HG03442 (cell line): Measurements from ENCODE around the gene LETM1.

Experiments used
- ATAC-seq: cut with Tn5 transposase; IDR thresholded peaks from one replicate; pipeline ENCODE4 v1.9.1; 2021; ENCODE audit warnings: mild to moderate bottlenecking, moderate library complexity; ENCODE audit not compliant: unreplicated experiment

LETM1 gene

GRCh38 chr4:1873291-1873690 is 17.3 kb upstream of the LETM1 start:
- no peak for ATAC-seq

DNA sequence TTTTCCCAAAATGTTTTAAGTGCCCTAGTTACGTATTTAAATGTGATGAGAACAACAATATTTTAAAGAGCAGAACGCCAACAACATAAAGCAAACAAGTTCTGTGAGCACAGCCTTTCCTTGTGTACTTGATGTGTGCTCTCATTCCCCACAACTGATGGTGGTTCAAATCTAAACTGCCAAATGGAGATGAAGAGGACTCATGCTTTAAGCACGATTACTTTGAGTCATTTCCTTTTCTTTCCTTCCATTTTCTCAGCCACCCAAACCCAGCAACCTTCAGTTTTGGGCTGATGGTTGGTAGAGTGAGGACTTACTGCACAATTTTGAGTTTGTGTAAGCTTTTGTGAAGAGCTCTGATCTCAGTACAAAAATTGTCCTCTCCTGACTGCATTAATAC is 16.9 kb upstream of the LETM1 start:
- no peak for ATAC-seq

- peak; percentile 3 for ATAC-seq
Measured at GRCh38 chr4:1871471-1872021, 15.6 kb upstream of the LETM1 start.

DNA sequence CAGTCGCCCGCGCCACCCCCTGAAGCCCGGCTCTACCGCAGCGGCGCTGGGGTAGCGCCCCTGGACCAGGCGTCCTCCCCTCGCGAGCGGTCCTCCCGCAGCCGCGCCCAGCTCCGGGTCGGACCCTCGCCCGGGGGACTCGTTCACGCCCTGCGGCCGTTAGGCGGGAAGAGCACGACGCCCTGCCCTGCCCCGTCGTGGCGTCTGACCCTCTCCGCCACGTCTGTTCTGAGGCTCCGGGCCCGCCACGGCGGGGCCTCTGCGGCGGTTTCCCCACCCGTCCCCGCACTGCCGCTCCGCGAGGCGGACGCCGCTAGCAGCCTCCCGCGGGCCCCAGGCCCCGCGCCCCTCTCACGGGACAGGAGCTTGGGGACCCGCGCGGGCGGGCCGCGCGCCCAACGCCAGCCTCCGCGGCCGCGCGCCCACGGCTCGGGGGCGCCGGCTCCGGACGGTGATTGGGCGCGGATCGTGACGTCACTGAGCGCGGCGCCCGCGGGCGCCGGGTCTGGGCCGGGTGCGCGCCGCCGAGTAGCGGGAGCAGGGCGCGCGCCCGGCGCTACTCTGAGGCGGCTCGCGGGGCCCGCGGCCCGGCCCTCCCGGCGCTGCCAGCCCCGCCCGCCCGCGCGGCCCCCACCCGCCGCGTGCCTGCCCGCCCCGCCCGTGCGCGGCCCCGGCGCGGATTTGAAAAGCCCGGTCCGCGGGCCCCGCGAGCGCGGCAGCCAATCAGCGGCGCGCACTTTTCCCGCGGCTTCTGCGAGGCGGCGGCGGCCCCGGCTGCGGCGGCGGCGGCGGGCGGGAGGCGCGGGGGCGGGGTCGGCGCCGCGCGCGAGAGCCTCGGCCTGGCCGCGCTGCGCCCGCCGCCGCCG is 14.9 kb upstream of the LETM1 start, which contains the start of gene NSD2:
TSS of gene NSD2 (plus strand) at position 816 of the 866 bp plus-strand sequence. CDS start 29,262 bp downstream, outside the sequence.
- ATAC-seq: peak; percentile 57

GRCh38 chr4:1870328-1870577 is 14.3 kb upstream of the LETM1 start:
- peak; percentile 43 for ATAC-seq

GRCh38 chr4:1869530-1870327 is 13.8 kb upstream of the LETM1 start:
- ATAC-seq: peak; percentile 1

DNA sequence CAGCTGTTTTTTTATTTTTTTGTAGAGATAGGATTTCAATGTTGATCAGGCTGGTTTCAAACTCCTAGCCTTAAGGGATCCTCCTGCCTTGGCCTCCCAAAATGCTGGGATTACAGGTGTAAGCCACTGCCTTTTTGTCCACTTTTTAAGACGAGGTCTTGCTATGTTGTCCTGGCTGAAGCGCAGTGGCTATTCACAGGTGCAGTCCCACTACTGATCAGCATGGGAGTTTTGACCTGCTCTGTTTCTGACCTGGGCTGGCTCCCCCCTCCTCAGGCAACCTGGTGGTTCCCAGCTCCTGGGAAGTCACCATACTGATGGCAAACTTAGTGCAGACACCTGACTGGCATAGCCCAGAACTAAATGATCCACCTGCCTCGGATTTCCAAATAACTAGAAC is 13.0 kb upstream of the LETM1 start:
- ATAC-seq: no peak

DNA sequence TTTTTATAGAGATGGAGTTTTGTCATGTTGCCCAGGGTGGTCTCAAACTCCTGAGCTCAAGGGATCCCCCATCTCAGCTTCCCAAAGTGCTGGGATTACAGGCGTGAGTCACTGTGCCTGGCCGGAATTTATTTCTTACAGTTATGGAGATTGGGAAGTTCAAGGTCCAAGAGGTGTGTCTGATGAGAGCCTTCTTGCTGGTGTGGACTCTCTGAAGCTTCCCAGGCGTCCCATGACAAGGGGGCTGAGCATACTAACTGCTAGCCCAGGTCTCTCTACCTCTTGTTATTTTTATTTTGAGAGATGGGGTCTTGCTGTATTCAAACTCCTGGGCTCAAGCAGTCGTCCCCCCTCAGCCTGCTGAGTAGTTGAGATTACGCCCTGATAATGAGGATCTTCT is 12.3 kb upstream of the LETM1 start:
- no peak for ATAC-seq

GRCh38 chr4:1866189-1866661 is 10.3 kb upstream of the LETM1 start:
- no peak for ATAC-seq

GRCh38 chr4:1864076-1865008 is 8.4 kb upstream of the LETM1 start:
- ATAC-seq: no peak

- no peak for ATAC-seq
Measured at GRCh38 chr4:1863297-1864033, 7.5 kb upstream of the LETM1 start.

- ATAC-seq: no peak
Measured at GRCh38 chr4:1862961-1863296, 7.0 kb upstream of the LETM1 start.

- ATAC-seq: no peak
Measured at GRCh38 chr4:1862055-1862911, 6.3 kb upstream of the LETM1 start.

DNA sequence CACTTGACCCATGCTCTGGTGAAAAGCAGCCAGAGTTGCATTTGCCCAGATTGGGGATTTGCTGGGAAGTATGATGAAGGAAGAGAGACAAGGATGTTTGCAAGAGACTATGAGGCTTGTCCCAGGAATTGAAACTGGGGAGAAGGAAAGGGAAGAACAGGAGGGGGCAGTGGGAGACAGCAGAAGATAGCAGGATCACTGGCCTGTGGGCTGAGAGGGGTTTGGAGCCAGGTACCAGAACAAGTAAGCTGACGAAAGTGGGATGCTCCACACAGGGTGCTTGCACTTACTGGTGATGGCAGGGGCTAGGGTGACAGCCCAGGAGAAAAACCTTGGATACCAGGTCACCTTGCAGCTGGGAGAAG is 3.4 kb upstream of the LETM1 start:
- ATAC-seq: no peak

DNA sequence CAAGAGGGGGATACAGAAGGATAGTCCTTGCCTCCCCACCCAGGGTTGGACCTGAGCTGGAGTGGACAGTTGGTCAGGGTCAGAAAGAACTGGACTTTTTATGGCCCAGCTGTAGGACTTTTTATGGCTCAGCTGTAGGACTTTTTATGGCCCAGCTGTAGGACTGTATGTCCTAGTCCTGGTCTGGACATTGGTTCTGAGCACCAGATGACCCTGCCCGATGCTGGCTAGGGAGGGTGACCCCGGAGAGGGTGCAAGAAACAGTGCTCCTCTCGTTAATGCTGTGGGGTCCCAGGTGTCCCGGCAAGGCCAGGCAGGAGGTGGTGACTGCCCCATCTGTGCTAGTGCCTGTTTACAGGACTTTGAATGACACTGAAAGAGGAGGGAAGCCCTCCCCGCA is 2.0 kb upstream of the LETM1 start:
- no peak for ATAC-seq

DNA sequence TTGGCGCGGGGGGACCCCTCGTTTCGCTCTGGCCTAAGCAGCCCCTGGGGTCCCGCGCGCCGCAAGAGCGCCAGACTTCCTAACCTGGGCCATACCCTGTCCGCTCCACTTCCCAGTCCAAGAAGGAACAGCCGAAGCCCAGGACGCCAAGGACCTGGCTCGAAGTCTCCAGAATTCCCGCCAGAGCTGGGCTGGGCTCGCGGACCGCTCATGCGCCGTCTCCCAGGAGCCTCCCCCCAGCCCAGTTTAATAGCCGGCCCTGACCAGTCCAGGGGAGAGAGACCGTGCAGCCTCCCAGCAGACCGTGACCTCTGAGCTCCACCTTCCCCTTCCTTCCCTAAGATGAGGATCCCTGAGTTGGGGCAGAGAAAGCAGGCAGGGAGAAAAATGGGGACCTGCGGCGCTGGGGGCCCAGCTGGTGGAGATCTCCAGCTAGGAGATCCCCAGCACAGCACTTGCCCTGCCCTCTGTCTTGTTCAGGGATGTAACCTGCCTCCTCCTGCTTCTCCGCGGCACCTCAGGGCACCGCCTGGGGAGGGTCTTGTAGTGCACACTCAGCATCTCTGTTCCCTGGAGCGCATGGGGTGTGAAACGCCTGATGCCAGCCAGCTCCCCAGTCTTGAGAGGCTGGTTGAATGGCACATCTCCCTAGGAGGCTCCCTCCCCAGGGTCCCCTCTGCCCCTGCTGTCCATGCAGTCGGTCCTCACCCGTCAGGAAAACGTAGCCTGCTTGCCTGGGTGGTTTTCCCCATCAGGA is 1.2 kb upstream of the LETM1 start:
- no peak for ATAC-seq

DNA sequence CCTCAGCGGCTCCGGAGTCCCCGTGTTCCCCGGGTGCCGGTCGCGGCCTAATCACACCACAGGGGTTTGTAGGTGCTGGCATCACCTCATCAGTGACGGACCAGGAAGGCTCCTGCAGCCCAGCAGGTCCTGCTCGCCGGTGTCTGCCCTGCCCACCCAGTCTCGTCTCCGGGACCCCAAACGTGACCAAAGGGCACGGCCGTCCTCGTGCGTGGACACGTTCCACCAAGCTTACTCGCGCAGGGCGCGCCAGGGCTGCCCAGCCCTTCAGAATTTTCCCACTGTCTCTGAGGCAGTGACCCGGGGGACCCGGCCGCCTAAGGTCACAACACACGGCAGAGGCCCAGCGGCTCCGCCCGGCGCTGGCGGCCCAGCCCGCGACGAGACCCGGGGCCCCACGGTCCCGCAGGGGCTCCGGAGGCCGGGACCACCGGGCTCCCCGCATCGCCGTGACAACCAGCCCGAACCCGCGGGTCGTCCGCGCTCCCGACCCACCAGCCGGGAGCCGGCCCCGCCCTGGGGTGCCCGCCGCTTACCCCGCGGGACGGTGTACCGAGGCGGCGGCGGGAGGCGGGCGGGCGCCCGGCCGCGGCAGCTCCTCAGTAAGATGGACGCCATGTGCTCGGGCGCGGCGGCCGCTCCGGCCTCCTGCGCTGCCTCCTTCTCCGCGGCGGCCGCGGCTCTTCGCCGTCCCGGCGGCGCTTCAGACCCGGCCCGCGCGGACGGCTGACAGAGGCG is 454 bp downstream of the LETM1 start:
- ATAC-seq: peak; percentile 26

- ATAC-seq: no peak
Measured at GRCh38 chr4:1854752-1855151, 1.2 kb downstream of the LETM1 start.
